Upper lobe of left lung (tissue), 6 donors: ENCODE results near the gene TRAPPC10. TPM values are rescaled to one million over a fixed set of nuclear protein-coding genes. Genes with fewer than 3 reads are reported as not detected.
A peak's percentile ranks its signal among the peaks of the same experiment; 100 is the strongest.
"Not testable (repeated sequence)": the region's sequence is repeated elsewhere in the genome, so short reads cannot be mapped to it uniquely, and the experiment has no call there.

ENCODE experiments used
- ATAC-seq, 2 donors: fragments of 200-7000 bp; cut with Tn5 transposase; one replicate each; pipeline ENCODE4 v1.9.1; 2022; ENCODE audit warnings: mild to moderate bottlenecking in 2 of 2, moderate library complexity in 2 of 2; ENCODE audit not compliant: low FRiP score in 2 of 2
- DNase-seq, 2 donors: peaks; one replicate each; pipeline ENCODE4 v3.0.0-alpha.2; 2019 to 2020
- H3K27ac ChIP-seq, 4 donors: fragments of 200-600 bp; sonication (generic); one replicate each; pipeline ENCODE4 v1.5.1; 2016 to 2019
- H3K27me3 ChIP-seq, 4 donors: fragments of 200-600 bp; sonication (generic); one replicate each; pipeline ENCODE4 v1.5.1; 2017 to 2019
- H3K36me3 ChIP-seq, 4 donors: fragments of 200-600 bp; sonication (generic); one replicate each; pipeline ENCODE4 v1.5.1; 2016 to 2019
- H3K4me1 ChIP-seq, 4 donors: fragments of 200-600 bp; sonication (generic); one replicate each; pipeline ENCODE4 v1.5.1; 2018 to 2019
- H3K4me3 ChIP-seq, 4 donors: fragments of 200-600 bp; sonication (generic); one replicate each; pipeline ENCODE4 v1.5.1; 2017 to 2019; ENCODE audit warnings: mild to moderate bottlenecking in 2 of 4, moderate library complexity in 1 of 4
- H3K9me3 ChIP-seq, 4 donors: fragments of 200-600 bp; sonication (generic); one replicate each; pipeline ENCODE4 v1.5.1; 2018 to 2019
- WGBS, 2 donors: methylation state at CpG; one replicate each; pipeline ENCODE4 v1.1.5; 2017 to 2018; 5-methylcytosine and 5-hydroxymethylcytosine counted together
- total RNA-seq, 6 donors: library from RNA; depleted of rRNA in 4 of 6; stranded (reverse); fragments of >200 nt in 4 of 6; gene quantifications; one replicate each; pipeline versions ENCODE4 v1.1.0 to v1.2.1, GENCODE V29; 2016 to 2021
- donor health status: DM: no; HTN: no; CAD: no; lungs with moderate emphysema.
- donor health status: DM: no; HTN: yes; CAD: no; lungs with severe emphysema.

Gene TRAPPC10
- total RNA-seq, 6 donors from 2014 or later = 36.3 to 46.8 (median 43.4) TPM

DNA sequence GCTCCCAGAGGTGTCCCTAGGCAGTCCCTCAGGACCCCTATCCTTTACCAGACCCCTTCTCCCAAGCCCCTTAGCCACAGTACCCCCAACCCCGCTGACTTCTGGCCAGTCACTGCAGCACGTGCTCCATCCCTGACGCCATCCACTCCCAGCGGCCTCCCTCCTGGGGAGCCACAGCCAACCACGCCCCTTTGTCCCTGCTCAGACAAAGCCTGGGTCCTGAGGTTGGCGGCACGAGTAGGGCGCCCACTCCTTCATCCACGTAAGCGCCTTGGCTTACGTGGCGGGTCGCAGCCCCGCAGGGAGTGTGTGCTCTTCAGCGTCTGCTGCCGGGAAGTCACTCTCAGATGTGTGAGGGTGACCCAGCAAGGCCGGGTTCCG is 128.4 kb downstream of the TRAPPC10 start:
- H3K9me3 ChIP-seq, ATAC-seq: not testable (repeated sequence)
- WGBS, 2 donors = no CpG with 5 or more reads among the region's 18 CpGs

DNA sequence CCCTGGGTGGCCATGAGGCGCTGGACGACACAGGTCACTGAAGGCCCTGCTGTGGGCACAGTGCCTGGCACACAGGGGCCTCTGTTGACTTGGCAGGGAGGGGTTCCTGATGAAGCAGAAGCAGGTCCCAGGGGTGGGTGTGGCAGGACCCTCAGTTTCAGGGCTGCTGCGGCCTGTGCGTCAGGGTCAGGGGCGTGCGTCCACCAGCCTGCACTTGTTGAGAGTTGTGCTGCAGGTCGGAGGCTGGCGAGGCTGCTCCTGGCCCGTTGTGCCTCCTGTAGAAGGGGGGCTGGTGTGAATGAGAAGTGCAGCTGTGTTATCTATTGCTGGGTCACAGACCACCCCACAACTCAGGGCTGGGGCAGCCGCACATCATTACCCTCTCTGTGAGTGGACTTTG is 130.4 kb downstream of the TRAPPC10 start:
- no CpG with 5 or more reads among the region's 10 CpGs for WGBS, 2 donors
- ATAC-seq, H3K27me3 ChIP-seq, H3K36me3 ChIP-seq, H3K4me3 ChIP-seq, H3K27ac ChIP-seq, H3K9me3 ChIP-seq, H3K4me1 ChIP-seq: not testable (repeated sequence)
- DNase-seq = peak in 1 of 2 donors; percentile 28

More for the DNA sequence above, 128.4 kb downstream of the TRAPPC10 start:
- not testable (repeated sequence) for DNase-seq, H3K4me1 ChIP-seq, H3K4me3 ChIP-seq, H3K36me3 ChIP-seq, H3K27ac ChIP-seq, H3K27me3 ChIP-seq

- ATAC-seq (peak in 1 of 2 donors; percentile 9), DNase-seq (peak in 1 of 2 donors; percentile 3)
- H3K27me3 ChIP-seq, H3K4me3 ChIP-seq, H3K27ac ChIP-seq, H3K9me3 ChIP-seq, H3K36me3 ChIP-seq, H3K4me1 ChIP-seq: not testable (repeated sequence)
- no CpG with 5 or more reads among the region's 17 CpGs for WGBS, 2 donors
Measured at GRCh38 chr21:44143380-44143779, 131.3 kb downstream of the TRAPPC10 start.

GRCh38 chr21:44143996-44144395 is 131.9 kb downstream of the TRAPPC10 start:
- H3K9me3 ChIP-seq, H3K27me3 ChIP-seq, H3K4me1 ChIP-seq, H3K27ac ChIP-seq, ATAC-seq, H3K4me3 ChIP-seq, H3K36me3 ChIP-seq: not testable (repeated sequence)
- peak in 1 of 2 donors; percentile 36 for DNase-seq
- no CpG with 5 or more reads among the region's 8 CpGs for WGBS, 2 donors

DNA sequence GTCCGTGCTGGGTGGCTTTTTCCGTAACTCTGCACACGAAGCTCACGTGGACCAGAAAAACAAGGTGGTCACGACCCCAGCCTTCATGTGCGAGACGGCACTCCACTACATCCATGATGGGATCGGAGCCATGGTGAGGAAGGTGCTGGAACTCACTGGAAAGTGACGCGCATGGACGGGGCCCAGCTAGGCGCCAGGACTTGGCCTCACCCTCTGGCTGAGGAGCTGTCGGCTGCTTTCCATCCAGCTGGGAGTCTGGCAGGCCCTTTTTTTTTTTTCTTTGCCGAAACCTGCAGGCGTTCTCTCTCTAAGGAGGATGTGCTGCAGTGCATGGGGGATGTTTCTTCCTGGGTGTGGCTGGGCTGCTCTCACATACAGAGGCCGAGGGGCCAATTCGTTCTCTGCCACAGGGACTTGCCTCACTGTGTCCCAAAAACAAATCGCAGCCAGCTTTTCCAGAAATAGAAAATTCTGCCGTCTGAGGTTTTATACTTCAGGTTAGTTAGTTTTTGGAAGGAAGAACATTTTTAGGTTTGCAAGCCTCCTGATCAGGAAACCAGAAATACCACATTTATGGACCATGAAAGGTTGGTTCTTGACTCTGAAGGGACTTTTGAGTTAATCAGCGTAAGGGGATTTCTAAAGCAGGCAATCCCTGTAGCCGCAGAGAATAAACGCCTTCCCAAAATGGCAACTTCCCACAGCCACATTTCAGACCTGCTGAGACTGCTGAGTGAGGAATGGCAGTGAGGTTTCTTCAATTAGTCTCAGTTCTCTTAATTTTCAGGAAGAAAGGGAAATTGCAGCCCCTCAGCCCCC is 132.9 kb downstream of the TRAPPC10 start:
- H3K4me3 ChIP-seq, DNase-seq, H3K4me1 ChIP-seq, H3K36me3 ChIP-seq, H3K27me3 ChIP-seq, H3K27ac ChIP-seq, H3K9me3 ChIP-seq: not testable (repeated sequence)
- ATAC-seq = peak in 1 of 2 donors; percentile 19
- WGBS, 2 donors = no CpG with 5 or more reads among the region's 22 CpGs

DNA sequence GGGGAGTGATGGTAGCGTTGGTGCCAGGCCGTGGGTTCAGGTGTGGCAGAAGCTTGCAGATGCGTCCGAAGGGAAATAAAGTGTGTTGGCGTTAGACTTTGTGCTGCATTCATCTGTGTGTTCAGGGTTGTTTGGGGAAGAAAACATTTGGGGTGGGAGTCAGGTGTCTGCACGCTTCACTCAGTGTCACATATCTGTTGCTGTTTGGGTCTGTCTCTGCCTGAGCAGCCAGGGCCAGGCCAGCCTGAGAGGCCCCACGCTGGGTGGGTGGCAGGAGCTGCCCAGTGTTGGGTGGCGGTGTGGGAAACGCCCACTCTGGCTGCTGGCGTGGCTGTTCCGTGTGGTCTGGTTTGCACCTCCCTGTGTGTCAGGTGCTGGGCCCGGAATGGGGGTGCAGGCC is 133.5 kb downstream of the TRAPPC10 start:
- peak in 1 of 2 donors; percentile 8 for DNase-seq
- no CpG with 5 or more reads among the region's 12 CpGs for WGBS, 2 donors
- not testable (repeated sequence) for H3K36me3 ChIP-seq, H3K4me1 ChIP-seq, H3K4me3 ChIP-seq, H3K9me3 ChIP-seq, H3K27ac ChIP-seq, ATAC-seq, H3K27me3 ChIP-seq

DNA sequence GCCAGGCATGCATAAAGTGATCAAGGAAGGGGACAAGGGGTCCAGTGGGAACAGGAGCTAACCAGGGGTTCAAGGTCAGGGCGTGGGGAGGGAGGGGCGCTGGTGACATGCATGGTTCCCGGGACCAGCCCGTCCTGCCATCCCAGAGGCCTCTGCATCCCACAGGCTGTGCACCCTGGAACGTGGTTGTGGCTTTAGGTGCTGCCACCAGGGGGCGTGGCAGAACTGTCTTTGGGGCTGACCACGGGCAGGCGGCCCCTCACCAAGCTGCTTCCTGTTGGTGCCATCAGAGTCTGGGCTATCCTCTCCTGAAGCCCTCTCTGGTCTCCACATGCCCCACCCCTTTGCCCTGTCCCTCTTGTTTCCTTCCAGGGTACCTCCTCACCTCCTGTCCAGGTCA is 135.0 kb downstream of the TRAPPC10 start:
- H3K27ac ChIP-seq, H3K9me3 ChIP-seq, H3K36me3 ChIP-seq, H3K4me3 ChIP-seq, H3K27me3 ChIP-seq, DNase-seq, H3K4me1 ChIP-seq: not testable (repeated sequence)
- no CpG with 5 or more reads among the region's 8 CpGs for WGBS, 2 donors
- ATAC-seq = peak; percentile 65 to 79

DNA sequence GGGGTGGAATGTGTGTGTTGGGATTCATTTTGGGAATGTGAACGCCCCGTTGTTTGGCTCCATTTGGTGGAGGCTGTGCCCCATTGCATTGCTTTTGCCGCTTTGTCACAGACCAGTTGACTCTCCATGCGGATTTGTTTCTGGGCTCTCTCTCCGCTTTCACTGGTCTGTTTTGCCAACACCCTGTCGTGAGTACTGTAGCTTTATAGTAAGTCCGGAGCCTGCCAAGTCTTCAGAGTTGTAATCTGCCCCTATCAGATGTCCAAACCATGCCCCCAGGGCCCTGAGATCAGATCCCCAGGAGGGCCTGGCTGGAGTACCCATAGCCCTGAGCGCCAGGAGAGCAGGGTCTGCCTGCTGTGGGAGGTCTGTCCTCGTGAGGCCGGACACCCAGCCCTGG is 138.1 kb downstream of the TRAPPC10 start:
- H3K27ac ChIP-seq, H3K27me3 ChIP-seq, ATAC-seq, H3K4me3 ChIP-seq, H3K9me3 ChIP-seq, H3K36me3 ChIP-seq, DNase-seq, H3K4me1 ChIP-seq: not testable (repeated sequence)
- no CpG with 5 or more reads among the region's 10 CpGs for WGBS, 2 donors

- peak in 1 of 2 donors; percentile 38 for ATAC-seq
- WGBS, 2 donors = no CpG with 5 or more reads among the region's 21 CpGs
- H3K9me3 ChIP-seq, H3K4me3 ChIP-seq, H3K4me1 ChIP-seq, H3K27me3 ChIP-seq, H3K27ac ChIP-seq, H3K36me3 ChIP-seq: not testable (repeated sequence)
- DNase-seq = peak in 1 of 2 donors; percentile 27
Measured at GRCh38 chr21:44153214-44153888, 141.2 kb downstream of the TRAPPC10 start.

DNA sequence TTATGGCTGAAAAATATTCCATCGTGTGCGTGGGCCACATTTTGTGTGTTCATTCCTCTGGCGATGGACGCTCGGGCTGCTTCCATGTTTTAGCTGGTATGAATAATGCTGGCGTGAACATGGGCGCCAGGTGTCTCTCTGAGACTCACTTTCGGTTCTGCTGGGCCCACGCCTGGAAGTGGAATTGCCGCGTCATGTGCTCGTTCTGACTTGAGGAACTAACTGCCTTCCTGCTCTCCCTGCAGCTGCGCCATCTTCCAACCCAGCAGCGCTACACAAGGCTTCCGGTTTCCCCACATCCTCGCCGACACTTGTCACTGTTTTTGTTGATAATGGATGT is 141.8 kb downstream of the TRAPPC10 start:
- H3K36me3 ChIP-seq, H3K27me3 ChIP-seq, H3K4me1 ChIP-seq, H3K9me3 ChIP-seq, H3K27ac ChIP-seq, H3K4me3 ChIP-seq: not testable (repeated sequence)
- WGBS, 2 donors = no CpG with 5 or more reads among the region's 17 CpGs
- ATAC-seq = peak; percentile 66 to 72
- DNase-seq = peak in 1 of 2 donors; percentile 19

DNA sequence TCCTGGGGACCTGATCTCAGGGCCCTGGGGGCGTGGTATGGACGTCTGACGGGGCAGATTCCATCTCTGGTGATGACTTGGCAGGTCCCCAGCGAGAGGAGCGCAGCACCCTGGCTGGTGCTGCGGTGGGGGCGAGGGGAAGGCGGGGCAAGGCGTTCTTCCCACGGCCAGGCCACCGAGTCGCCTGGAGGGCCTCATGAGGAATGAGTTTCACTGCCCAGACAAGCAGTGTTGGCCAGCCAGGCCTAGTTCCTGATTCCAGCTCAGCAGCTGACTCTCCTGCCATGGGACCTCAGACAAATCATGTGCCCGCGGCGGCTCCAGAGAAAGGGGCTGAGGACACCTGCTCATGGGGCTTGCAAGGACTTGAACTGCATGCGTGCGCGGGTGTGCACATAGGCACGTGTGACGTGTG is 142.7 kb downstream of the TRAPPC10 start:
- H3K36me3 ChIP-seq = not testable (repeated sequence)
- ATAC-seq = peak; percentile 61 to 65
- no CpG with 5 or more reads among the region's 20 CpGs for WGBS, 2 donors

GRCh38 chr21:44155231-44155993 is 143.3 kb downstream of the TRAPPC10 start:
- H3K36me3 ChIP-seq, ATAC-seq, H3K27me3 ChIP-seq, H3K27ac ChIP-seq, H3K4me3 ChIP-seq, H3K9me3 ChIP-seq, H3K4me1 ChIP-seq: not testable (repeated sequence)
- DNase-seq = peak in 1 of 2 donors; percentile 29
- no CpG with 5 or more reads among the region's 38 CpGs for WGBS, 2 donors

More for the DNA sequence above, 142.7 kb downstream of the TRAPPC10 start:
- H3K27ac ChIP-seq, H3K9me3 ChIP-seq, DNase-seq, H3K4me1 ChIP-seq, H3K4me3 ChIP-seq, H3K27me3 ChIP-seq: not testable (repeated sequence)

DNA sequence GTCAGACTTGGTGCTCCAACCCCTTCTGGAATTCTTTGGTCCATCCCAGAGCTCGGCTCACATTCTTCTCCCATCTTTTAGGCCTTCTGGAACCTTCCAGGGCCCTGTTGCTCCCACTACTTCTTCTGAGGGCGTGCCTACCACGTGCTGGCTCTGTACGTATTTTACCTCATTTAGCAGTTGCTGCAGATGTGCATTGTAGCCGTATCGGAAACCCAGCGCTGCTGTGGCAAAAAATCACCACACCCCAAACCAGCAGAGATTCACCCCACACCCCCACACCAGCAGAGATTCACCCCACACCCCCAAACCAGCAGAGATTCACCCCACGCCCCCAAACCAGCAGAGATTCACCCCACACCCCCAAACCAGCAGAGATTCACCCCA is 143.9 kb downstream of the TRAPPC10 start:
- DNase-seq, H3K4me1 ChIP-seq, H3K4me3 ChIP-seq, H3K36me3 ChIP-seq, H3K27me3 ChIP-seq, ATAC-seq, H3K27ac ChIP-seq, H3K9me3 ChIP-seq: not testable (repeated sequence)
- WGBS, 2 donors = no CpG with 5 or more reads among the region's 8 CpGs
